ENCODE measurements around the gene MEN1. TPM values are rescaled to one million over a fixed set of nuclear protein-coding genes. Genes with fewer than 3 reads are reported as not detected.
A peak's percentile ranks its signal among the peaks of the same experiment; 100 is the strongest.

The MEN1 gene
- total and polyA plus RNA-seq, 9 of the 15 experiments (the other 6 are each of a cell fraction or from before 2014, with no cell fraction given), result 3.4 to 57.2 (median 19.3) TPM

DNA sequence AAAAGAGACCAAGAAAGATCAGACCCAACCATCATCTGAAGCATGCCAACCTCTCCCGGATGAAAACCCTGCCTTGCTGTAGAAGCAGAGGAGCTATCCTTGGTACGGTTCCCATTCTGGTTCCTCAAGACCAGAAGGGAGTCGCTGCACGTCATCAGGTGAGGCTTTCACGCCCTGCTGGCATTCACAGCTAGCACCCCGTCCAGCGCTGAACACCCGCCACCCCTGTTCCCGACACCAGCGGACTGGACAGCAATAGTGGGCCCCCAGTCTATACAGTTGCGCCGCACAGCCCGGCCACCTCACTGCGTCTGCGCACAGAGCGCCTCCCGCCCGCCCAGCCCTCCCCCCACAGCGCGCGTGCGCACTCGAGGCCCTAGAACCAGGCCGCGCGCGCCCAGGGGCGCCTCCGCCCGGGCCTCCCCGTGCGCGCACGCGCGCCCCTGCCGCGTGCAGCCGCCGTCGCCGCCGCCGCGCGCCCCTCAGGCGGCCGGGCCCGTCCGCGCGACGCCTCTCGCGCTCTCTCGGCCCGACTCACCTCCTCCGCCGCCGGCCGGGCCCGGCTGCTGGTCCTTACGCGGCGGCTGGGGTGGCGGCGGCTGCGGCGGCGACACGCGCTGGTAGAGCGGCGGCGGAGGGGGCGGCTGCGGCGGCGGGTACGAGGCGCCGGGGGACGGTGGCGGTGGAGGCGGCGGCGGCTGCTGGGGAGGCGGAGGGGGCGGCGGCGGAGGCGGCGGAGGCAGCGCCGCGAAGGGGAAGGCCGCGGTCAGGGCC lies 32.7 kb downstream of the MEN1 start (continued):
- TF ChIP-seq ZNF589 (CRISPR knock-in tag; IDR thresholded peaks at IDR 0.05; ENCODE audit: low read depth) (no peak), ZZZ3 (IDR thresholded peaks at IDR 0.05) (no peak), FOXK2 (conservative IDR thresholded peaks at IDR 0.05 in 1 of 2, IDR thresholded peaks at IDR 0.05 in 1 of 2; ENCODE audit: low read depth in 2 of 2) (no peak), CHCHD3 (CRISPR knock-in tag; IDR thresholded peaks at IDR 0.05) (no peak), ZNF134 (CRISPR knock-in tag; conservative IDR thresholded peaks at IDR 0.05) (no peak), NR4A1 (CRISPR knock-in tag; IDR thresholded peaks at IDR 0.05) (no peak), NR4A1 (tag; IDR thresholded peaks at IDR 0.05) (no peak), NCOA2 (IDR thresholded peaks at IDR 0.05; ENCODE audit: partially characterized antibody in 2 of 2) (no peak), ZNF311 (CRISPR knock-in tag; IDR thresholded peaks at IDR 0.05) (no peak), TOE1 (IDR thresholded peaks at IDR 0.05; ENCODE audit: borderline replicate concordance) (no peak), TOE1 (CRISPR knock-in tag; IDR thresholded peaks at IDR 0.05; ENCODE audit: borderline replicate concordance, low read depth) (no peak), EHMT2 (IDR thresholded peaks at IDR 0.05) (no peak), SMC3 (conservative IDR thresholded peaks at IDR 0.05; ENCODE audit: insufficient read depth, low read depth, low read length) (no peak), STAT5B (CRISPR knock-in tag; IDR thresholded peaks at IDR 0.05) (no peak), MEF2A (IDR thresholded peaks at IDR 0.05; ENCODE audit: control insufficient read depth, low read depth, low read length) (no peak), FOXA3 (CRISPR knock-in tag; conservative IDR thresholded peaks at IDR 0.05 in 1 of 2, IDR thresholded peaks at IDR 0.05 in 1 of 2) (0 out of 4 replicates have a peak, but pooled peaks of 1 of the 2 experiments have one; percentile 28), E2F3 (CRISPR knock-in tag; IDR thresholded peaks at IDR 0.05) (no peak), RNF2 (IDR thresholded peaks at IDR 0.05) (no peak), MAZ (CRISPR knock-in tag; conservative IDR thresholded peaks at IDR 0.05 in 1 of 2, IDR thresholded peaks at IDR 0.05 in 1 of 2) (peak in 1 of 2 experiments; percentile 24; a peak in 1 of 4 replicates)
- TF ChIP-seq, protein P1, sequence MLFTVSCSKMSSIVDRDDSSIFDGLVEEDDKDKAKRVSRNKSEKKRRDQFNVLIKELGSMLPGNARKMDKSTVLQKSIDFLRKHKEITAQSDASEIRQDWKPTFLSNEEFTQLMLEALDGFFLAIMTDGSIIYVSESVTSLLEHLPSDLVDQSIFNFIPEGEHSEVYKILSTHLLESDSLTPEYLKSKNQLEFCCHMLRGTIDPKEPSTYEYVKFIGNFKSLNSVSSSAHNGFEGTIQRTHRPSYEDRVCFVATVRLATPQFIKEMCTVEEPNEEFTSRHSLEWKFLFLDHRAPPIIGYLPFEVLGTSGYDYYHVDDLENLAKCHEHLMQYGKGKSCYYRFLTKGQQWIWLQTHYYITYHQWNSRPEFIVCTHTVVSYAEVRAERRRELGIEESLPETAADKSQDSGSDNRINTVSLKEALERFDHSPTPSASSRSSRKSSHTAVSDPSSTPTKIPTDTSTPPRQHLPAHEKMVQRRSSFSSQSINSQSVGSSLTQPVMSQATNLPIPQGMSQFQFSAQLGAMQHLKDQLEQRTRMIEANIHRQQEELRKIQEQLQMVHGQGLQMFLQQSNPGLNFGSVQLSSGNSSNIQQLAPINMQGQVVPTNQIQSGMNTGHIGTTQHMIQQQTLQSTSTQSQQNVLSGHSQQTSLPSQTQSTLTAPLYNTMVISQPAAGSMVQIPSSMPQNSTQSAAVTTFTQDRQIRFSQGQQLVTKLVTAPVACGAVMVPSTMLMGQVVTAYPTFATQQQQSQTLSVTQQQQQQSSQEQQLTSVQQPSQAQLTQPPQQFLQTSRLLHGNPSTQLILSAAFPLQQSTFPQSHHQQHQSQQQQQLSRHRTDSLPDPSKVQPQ (CRISPR knock-in tag; IDR thresholded peaks at IDR 0.05; ENCODE audit: borderline replicate concordance), result no peak
- TF ChIP-seq, protein P2, sequence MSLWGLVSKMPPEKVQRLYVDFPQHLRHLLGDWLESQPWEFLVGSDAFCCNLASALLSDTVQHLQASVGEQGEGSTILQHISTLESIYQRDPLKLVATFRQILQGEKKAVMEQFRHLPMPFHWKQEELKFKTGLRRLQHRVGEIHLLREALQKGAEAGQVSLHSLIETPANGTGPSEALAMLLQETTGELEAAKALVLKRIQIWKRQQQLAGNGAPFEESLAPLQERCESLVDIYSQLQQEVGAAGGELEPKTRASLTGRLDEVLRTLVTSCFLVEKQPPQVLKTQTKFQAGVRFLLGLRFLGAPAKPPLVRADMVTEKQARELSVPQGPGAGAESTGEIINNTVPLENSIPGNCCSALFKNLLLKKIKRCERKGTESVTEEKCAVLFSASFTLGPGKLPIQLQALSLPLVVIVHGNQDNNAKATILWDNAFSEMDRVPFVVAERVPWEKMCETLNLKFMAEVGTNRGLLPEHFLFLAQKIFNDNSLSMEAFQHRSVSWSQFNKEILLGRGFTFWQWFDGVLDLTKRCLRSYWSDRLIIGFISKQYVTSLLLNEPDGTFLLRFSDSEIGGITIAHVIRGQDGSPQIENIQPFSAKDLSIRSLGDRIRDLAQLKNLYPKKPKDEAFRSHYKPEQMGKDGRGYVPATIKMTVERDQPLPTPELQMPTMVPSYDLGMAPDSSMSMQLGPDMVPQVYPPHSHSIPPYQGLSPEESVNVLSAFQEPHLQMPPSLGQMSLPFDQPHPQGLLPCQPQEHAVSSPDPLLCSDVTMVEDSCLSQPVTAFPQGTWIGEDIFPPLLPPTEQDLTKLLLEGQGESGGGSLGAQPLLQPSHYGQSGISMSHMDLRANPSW (CRISPR knock-in tag; IDR thresholded peaks at IDR 0.05), result no peak
- TF ChIP-seq, protein P3, sequence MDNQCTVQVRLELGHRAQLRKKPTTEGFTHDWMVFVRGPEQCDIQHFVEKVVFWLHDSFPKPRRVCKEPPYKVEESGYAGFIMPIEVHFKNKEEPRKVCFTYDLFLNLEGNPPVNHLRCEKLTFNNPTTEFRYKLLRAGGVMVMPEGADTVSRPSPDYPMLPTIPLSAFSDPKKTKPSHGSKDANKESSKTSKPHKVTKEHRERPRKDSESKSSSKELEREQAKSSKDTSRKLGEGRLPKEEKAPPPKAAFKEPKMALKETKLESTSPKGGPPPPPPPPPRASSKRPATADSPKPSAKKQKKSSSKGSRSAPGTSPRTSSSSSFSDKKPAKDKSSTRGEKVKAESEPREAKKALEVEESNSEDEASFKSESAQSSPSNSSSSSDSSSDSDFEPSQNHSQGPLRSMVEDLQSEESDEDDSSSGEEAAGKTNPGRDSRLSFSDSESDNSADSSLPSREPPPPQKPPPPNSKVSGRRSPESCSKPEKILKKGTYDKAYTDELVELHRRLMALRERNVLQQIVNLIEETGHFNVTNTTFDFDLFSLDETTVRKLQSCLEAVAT (IDR thresholded peaks at IDR 0.05), result no peak
